GM23248 (cell line): ENCODE results near the gene ZNF81. TPM values are rescaled to one million over a fixed set of nuclear protein-coding genes. Genes with fewer than 3 reads are reported as not detected.

Experiments
- DNase-seq: peaks from one replicate; pipeline ENCODE4 v3.0.0-alpha.2; 2015
- H2AFZ ChIP-seq: fragments of 200-600 bp; sonication (generic); 2 replicates; pipeline ENCODE4 v1.6.1; 2016; ENCODE audit warnings: antibody characterized with exemption
- H3F3A ChIP-seq: fragments of 200-600 bp; sonication (generic); 2 replicates; pipeline ENCODE4 v1.6.1; 2016; ENCODE audit warnings: mild to moderate bottlenecking, antibody characterized with exemption, mixed run types; ENCODE audit not compliant: insufficient read depth
- H3K27ac ChIP-seq: fragments of 200-600 bp; sonication (generic); 2 replicates; pipeline ENCODE4 v1.5.1; 2016; ENCODE audit warnings: mild to moderate bottlenecking
- H3K27me3 ChIP-seq: fragments of 200-600 bp; sonication (generic); replicated peaks from 2 replicates; pipeline ENCODE4 v1.6.1; 2016; ENCODE audit warnings: mild to moderate bottlenecking; ENCODE audit not compliant: insufficient read depth
- H3K36me3 ChIP-seq: fragments of 200-600 bp; sonication (generic); 2 replicates; pipeline ENCODE4 v1.6.1; 2016; ENCODE audit warnings: low read depth, mild to moderate bottlenecking
- H3K4me1 ChIP-seq: fragments of 200-600 bp; sonication (generic); 2 replicates; pipeline ENCODE4 v1.6.1; 2016; ENCODE audit warnings: mild to moderate bottlenecking; ENCODE audit not compliant: insufficient read depth
- H3K4me2 ChIP-seq: fragments of 200-600 bp; sonication (generic); one replicate; pipeline ENCODE4 v1.6.1; 2016; ENCODE audit warnings: mild to moderate bottlenecking; ENCODE audit not compliant: unreplicated experiment
- H3K4me3 ChIP-seq: fragments of 200-600 bp; sonication (generic); 2 replicates; pipeline ENCODE4 v1.5.1; 2016; ENCODE audit warnings: mild to moderate bottlenecking
- H3K79me2 ChIP-seq: fragments of 200-600 bp; sonication (generic); 2 replicates; pipeline ENCODE4 v1.6.1; 2016; ENCODE audit warnings: mild to moderate bottlenecking; ENCODE audit not compliant: insufficient read depth
- H3K9ac ChIP-seq: fragments of 200-600 bp; sonication (generic); 2 replicates; pipeline ENCODE4 v1.6.1; 2016; ENCODE audit warnings: mild to moderate bottlenecking
- H3K9me2 ChIP-seq: fragments of 200-600 bp; sonication (generic); 2 replicates; pipeline ENCODE4 v1.6.1; 2016; ENCODE audit warnings: mixed run types, mild to moderate bottlenecking, moderate library complexity; ENCODE audit not compliant: insufficient read depth
- H3K9me3 ChIP-seq: fragments of 200-600 bp; sonication (generic); one replicate; pipeline ENCODE4 v1.6.1; 2017; ENCODE audit warnings: low read depth
- H4K20me1 ChIP-seq: fragments of 200-600 bp; sonication (generic); 2 replicates; pipeline ENCODE4 v1.6.0; 2016; ENCODE audit not compliant: insufficient read depth
- EZH2 ChIP-seq: fragments of 200-600 bp; sonication (generic); IDR thresholded peaks from 2 replicates; pipeline ENCODE4 v1.6.1; 2018; ENCODE audit warnings: antibody characterized with exemption, mild to moderate bottlenecking; ENCODE audit not compliant: insufficient read depth, poor library complexity, severe bottlenecking
- EZH2phosphoT487 ChIP-seq: fragments of 200-600 bp; sonication (generic); IDR thresholded peaks from 2 replicates; pipeline ENCODE4 v1.6.1; 2018; ENCODE audit warnings: antibody characterized with exemption, moderate library complexity, mild to moderate bottlenecking, low read depth; ENCODE audit not compliant: insufficient read depth
- WGBS, 2 experiments: methylation state at CpG; one replicate each; pipeline ENCODE4 v1.1.6; 2015 to 2017; ENCODE audit warnings: low lambda C conversion rate in 2 of 2, low coverage in 1 of 2; ENCODE audit errors: missing lambda C conversion rate in 2 of 2; 5-methylcytosine and 5-hydroxymethylcytosine counted together
- in situ Hi-C: fragments of 300-500 bp; cut with MboI; formaldehyde crosslinking; loops from 2 replicates; pipeline ENCODE4 v1.15.0; 2020
- polyA plus RNA-seq: library from polyadenylated mRNA; unstranded; fragments of >200 nt; fragmentation: Nextera tagmentation; extraction: Ambion mirVana; gene quantifications from 2 replicates; pipeline ENCODE4 v1.2.1, GENCODE V29; 2016
- total RNA-seq: library from RNA; depleted of rRNA; stranded (reverse); fragments of >200 nt; shearing (Covaris generic); gene quantifications from 2 replicates; pipeline ENCODE4 v1.2.3, GENCODE V29; 2014

ZNF81 gene
- total and polyA plus RNA-seq, 2 experiments from 2014 or later, result 2.1 to 5.4 TPM

DNA sequence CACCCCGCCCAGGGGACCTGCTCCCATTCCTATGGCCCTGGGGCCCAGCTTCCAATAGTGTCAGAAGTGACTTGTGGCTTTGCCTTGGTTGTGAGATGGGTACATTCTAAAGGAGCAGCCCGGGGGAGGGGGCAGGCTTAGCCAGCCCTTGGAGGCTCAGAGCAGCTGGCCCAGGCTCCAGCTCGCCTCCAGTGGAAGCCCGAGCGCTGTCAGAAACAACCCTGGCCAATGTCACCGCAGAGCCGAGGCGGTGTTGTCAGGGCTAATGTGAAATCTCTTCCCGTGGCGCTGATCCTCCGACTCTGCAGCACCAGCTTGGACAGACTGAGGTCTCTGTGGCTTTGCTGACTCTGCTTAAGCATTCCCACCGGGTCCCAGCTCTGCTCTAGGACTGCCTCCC is 29.2 kb upstream of the ZNF81 start:
- Histone ChIP-seq H3F3A (no peaks in the 10 kb centered on the region), H3K4me1 (no peaks in the 10 kb centered on the region), H3K79me2 (no peaks in the 10 kb centered on the region), H3K9me2 (no peaks in the 10 kb centered on the region), H2AFZ (no peak overlapping the region), H3K9me3 (no peaks in the 10 kb centered on the region), H3K4me2 (no peak overlapping the region), H3K36me3 (no peaks in the 10 kb centered on the region), H3K9ac (no peak overlapping the region), H3K27me3 (no peaks in the 10 kb centered on the region), H3K4me3 (no peak overlapping the region), H4K20me1 (no peaks in the 10 kb centered on the region), H3K27ac (no peak overlapping the region)
- no peak for DNase-seq
- 38 to 100% methylated on average over 1 to 9 of the region's 12 CpGs for WGBS, 2 experiments
- in situ Hi-C loops, result no loop called here
- TF ChIP-seq EZH2 (no peak), EZH2phosphoT487 (no peak)

DNA sequence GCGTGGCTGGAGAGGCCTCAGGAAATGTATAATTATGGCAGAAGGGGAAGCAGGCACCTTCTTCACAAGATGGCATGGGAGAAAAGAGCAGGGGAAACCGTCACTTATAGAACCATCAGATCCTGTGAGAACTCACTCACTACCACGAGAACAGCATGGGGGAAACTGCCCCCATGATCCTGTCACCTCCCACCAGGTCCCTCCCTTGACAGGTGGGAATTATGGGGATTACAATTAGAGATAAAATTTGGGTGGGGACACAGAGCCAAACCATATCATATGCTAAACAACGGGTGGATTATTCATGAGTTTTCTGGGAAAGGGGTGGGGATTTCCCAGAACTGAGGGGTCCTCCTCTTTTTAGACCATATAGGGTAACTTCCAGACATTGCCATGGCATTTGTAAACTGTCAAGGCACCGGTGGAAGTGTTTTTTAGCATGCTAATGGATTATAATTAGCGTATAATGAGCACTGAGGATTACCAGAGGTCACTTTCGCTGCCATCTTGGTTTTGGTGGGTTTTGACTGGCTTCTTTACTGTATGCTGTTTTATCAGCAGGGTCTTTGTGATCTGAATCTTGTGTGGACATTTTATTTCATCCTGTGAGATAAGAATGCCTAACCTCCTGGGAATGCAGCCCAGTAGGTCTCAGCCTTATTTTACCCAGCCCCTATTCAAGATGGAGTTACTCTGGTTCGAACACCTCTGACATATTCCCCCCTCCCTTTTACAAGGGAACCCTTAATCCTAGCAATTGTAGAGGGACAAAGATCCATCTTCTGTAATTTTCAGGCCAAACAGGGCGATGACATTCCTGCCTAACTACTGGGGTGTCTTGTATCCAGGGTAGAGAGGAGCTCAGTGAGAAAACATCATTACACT is 27.6 kb upstream of the ZNF81 start:
- H3F3A ChIP-seq, result no peaks in the 10 kb centered on the region
- no peak overlapping the region for H3K4me3 ChIP-seq

GRCh38 chrX:47814851-47815250 is 21.9 kb upstream of the ZNF81 start:
- no peak overlapping the region for H2AFZ ChIP-seq
- no peaks in the 10 kb centered on the region for H3K79me2 ChIP-seq
- in situ Hi-C loops, result no loop called here
- H4K20me1 ChIP-seq, result no peaks in the 10 kb centered on the region
- H3K9me2 ChIP-seq, result no peaks in the 10 kb centered on the region
- no peak for TF ChIP-seq EZH2phosphoT487
- no peak for TF ChIP-seq EZH2
- H3F3A ChIP-seq, result no peaks in the 10 kb centered on the region
- H3K36me3 ChIP-seq, result no peaks in the 10 kb centered on the region
- WGBS, 2 experiments, result 25 to 70% methylated on average over 1 of the region's 1 CpG
- H3K27ac ChIP-seq, result no peak overlapping the region
- H3K27me3 ChIP-seq, result no peaks in the 10 kb centered on the region
- H3K9ac ChIP-seq, result no peak overlapping the region
- DNase-seq, result peak; percentile 5
- no peak overlapping the region for H3K4me2 ChIP-seq
- H3K9me3 ChIP-seq, result no peaks in the 10 kb centered on the region
- no peaks in the 10 kb centered on the region for H3K4me1 ChIP-seq
- no peak overlapping the region for H3K4me3 ChIP-seq

More for the DNA sequence above, 27.6 kb upstream of the ZNF81 start:
- WGBS, 2 experiments, result 45 to 48% methylated on average over 8 to 9 of the region's 9 CpGs
- DNase-seq, result no peak
- Histone ChIP-seq H3K4me2 (no peak overlapping the region), H2AFZ (no peak overlapping the region), H4K20me1 (no peaks in the 10 kb centered on the region), H3K27ac (no peak overlapping the region), H3K9ac (no peak overlapping the region), H3K27me3 (no peaks in the 10 kb centered on the region), H3K36me3 (no peaks in the 10 kb centered on the region), H3K9me2 (no peaks in the 10 kb centered on the region), H3K79me2 (no peaks in the 10 kb centered on the region), H3K9me3 (no peaks in the 10 kb centered on the region), H3K4me1 (no peaks in the 10 kb centered on the region)
- in situ Hi-C loops, result no loop called here
- TF ChIP-seq EZH2 (no peak), EZH2phosphoT487 (no peak)

DNA sequence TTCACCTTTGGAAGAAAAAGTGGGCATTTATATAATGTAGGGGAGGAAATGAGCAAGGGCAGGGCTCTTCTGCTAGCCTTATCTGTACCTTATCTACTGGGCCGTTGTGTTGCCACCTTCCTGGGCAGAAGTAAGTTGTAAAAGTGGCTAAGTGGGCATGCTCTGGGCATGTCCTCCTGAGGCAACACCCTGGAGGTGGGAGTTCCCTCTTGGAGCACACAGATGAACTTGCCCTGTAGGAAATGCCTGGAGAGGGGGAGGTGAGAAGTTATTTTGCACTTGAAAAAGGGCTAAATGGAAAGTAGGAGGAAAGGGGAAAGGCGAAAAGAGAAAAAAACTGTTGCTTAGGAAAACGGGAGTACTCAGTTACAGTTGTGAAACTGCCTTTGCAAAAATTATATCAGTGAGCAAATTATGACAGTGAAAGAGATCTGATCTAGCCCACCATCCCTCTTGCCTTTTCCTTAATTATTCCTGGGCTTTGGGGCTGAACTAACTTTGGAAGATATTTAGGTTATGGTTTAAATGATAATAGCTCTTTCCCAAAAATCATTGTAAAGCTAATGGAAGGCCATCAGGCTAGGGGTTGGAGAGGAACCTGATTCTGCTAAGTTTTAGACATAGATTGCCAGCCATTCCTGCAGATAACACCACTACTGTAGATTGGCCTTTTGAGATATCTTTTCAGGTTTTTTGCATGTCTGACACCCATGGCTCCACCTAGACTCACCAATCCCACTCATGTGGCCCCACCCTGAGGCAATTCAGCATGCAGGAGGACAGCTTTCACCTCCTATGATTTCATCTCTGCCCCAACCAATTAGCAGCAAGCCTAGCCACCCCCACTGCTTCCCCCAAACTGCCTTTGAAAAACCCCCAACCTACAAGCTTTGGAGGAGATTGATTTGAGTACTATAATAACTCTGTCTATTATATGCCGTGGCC is 20.5 kb upstream of the ZNF81 start:
- H3K36me3 ChIP-seq, result no peaks in the 10 kb centered on the region
- no peaks in the 10 kb centered on the region for H4K20me1 ChIP-seq
- H3K79me2 ChIP-seq, result no peaks in the 10 kb centered on the region
- no peak overlapping the region for H3K27ac ChIP-seq
- H3F3A ChIP-seq, result no peaks in the 10 kb centered on the region
- no peaks in the 10 kb centered on the region for H3K4me1 ChIP-seq
- in situ Hi-C loops, result no loop called here
- H3K4me2 ChIP-seq, result no peak overlapping the region
- no peak for TF ChIP-seq EZH2phosphoT487
- H3K27me3 ChIP-seq, result no peaks in the 10 kb centered on the region
- H3K4me3 ChIP-seq, result no peak overlapping the region
- no peak overlapping the region for H3K9ac ChIP-seq
- H3K9me2 ChIP-seq, result no peaks in the 10 kb centered on the region
- H3K9me3 ChIP-seq, result no peaks in the 10 kb centered on the region
- peak; percentile 4 for DNase-seq
- WGBS, 2 experiments, result 29 to 47% methylated on average over 3 to 4 of the region's 4 CpGs
- H2AFZ ChIP-seq, result peak overlapping the region; percentile 60
